ENCODE data around the gene ZSWIM4. TPM values are rescaled to one million over a fixed set of nuclear protein-coding genes. Genes with fewer than 3 reads are reported as not detected.
A peak's percentile ranks its signal among the peaks of the same experiment; 100 is the strongest.
"Not testable (repeated sequence)": the region's sequence is repeated elsewhere in the genome, so short reads cannot be mapped to it uniquely, and the experiment has no call there.

The ZSWIM4 gene
- total RNA-seq, 6 donors from 2014 or later = 7.3 to 22.6 (median 10.1) TPM

GRCh38 chr19:13784731-13785452 is 10.4 kb upstream of the ZSWIM4 start:
- Histone ChIP-seq H3K27me3 (no peaks in the 10 kb centered on the region), H3K4me1 (peaks cover 50 to 66% (median 54%) of the 10 kb centered on the region in 4 donors), H3K9me3 (no peaks in the 10 kb centered on the region), H3K36me3 (no peaks in the 10 kb centered on the region), H3K4me3 (no peak overlapping the region), H3K27ac (peak overlapping the region in 1 of 4 donors; percentile 57)
- ATAC-seq (ENCODE audit: low FRiP score in 2 of 2) (peak; percentile 48 to 81), DNase-seq (peak; percentile 84 to 87)
- TF ChIP-seq EP300 (IDR thresholded peaks at IDR 0.05) (no peak), POLR2AphosphoS5 (IDR thresholded peaks at IDR 0.05) (peak in 1 of 2 donors; percentile 37), CTCF (IDR thresholded peaks at IDR 0.05) (peak; percentile 64 to 83 (median 75))
- WGBS, 2 donors = 21 to 22% methylated on average over 17 of the region's 17 CpGs

- peak in 1 of 2 donors; percentile 66 for ATAC-seq (ENCODE audit: low FRiP score in 2 of 2)
- Histone ChIP-seq H3K27ac (peak overlapping the region; percentile 68 to 88 (median 86)), H3K4me3 (no peak overlapping the region), H3K4me1 (peaks cover 35 to 47% (median 43%) of the 10 kb centered on the region in 4 donors), H3K27me3 (no peaks in the 10 kb centered on the region), H3K9me3 (no peaks in the 10 kb centered on the region), H3K36me3 (no peaks in the 10 kb centered on the region)
- 27 to 39% methylated on average over 8 of the region's 8 CpGs for WGBS, 2 donors
- TF ChIP-seq CTCF (IDR thresholded peaks at IDR 0.05) (no peak), POLR2AphosphoS5 (IDR thresholded peaks at IDR 0.05) (peak in 1 of 2 donors; percentile 27), EP300 (IDR thresholded peaks at IDR 0.05) (no peak), POLR2A (IDR thresholded peaks at IDR 0.05) (peak in 1 of 4 donors; percentile 17)
- DNase-seq = peak in 1 of 2 donors; percentile 69
Measured at GRCh38 chr19:13788991-13789390, 6.3 kb upstream of the ZSWIM4 start.

GRCh38 chr19:13790354-13790753 is 4.9 kb upstream of the ZSWIM4 start:
- Histone ChIP-seq H3K9me3 (no peaks in the 10 kb centered on the region), H3K27me3 (no peaks in the 10 kb centered on the region), H3K27ac (peak overlapping the region in 1 of 4 donors; percentile 48), H3K4me3 (no peak overlapping the region), H3K36me3 (no peaks in the 10 kb centered on the region), H3K4me1 (peaks cover 27 to 44% (median 37%) of the 10 kb centered on the region in 4 donors)
- ATAC-seq (ENCODE audit: low FRiP score in 2 of 2) (no peak), DNase-seq (peak in 1 of 2 donors; percentile 47)
- 56 to 80% methylated on average over 8 of the region's 8 CpGs for WGBS, 2 donors
- no peak for TF ChIP-seq POLR2AphosphoS5 (IDR thresholded peaks at IDR 0.05)
- TF ChIP-seq POLR2A (IDR thresholded peaks at IDR 0.05) = no peak
- no peak for TF ChIP-seq CTCF (IDR thresholded peaks at IDR 0.05)
- no peak for TF ChIP-seq EP300 (IDR thresholded peaks at IDR 0.05)

GRCh38 chr19:13793317-13793716 is 1.9 kb upstream of the ZSWIM4 start:
- Histone ChIP-seq H3K27ac (peak overlapping the region in 2 of 4 donors; percentile 92 to 96), H3K4me1 (peaks cover 34 to 54% (median 47%) of the 10 kb centered on the region in 4 donors)
- not testable (repeated sequence) for H3K27me3 ChIP-seq; H3K9me3 ChIP-seq; H3K36me3 ChIP-seq; ATAC-seq (ENCODE audit: low FRiP score in 2 of 2); H3K4me3 ChIP-seq; DNase-seq
- WGBS, 2 donors = 84 to 87% methylated on average over 9 of the region's 9 CpGs

GRCh38 chr19:13794398-13794756 is 866 bp upstream of the ZSWIM4 start:
- ATAC-seq (ENCODE audit: low FRiP score in 2 of 2) (peak; percentile 49 to 63), DNase-seq (peak in 1 of 2 donors; percentile 62)
- H3K4me3 ChIP-seq = peak overlapping the region; percentile 66 to 88 (median 78)
- peaks cover 27 to 47% (median 38%) of the 10 kb centered on the region in 4 donors for H3K4me1 ChIP-seq
- no peaks in the 10 kb centered on the region for H3K9me3 ChIP-seq
- H3K27me3 ChIP-seq = no peaks in the 10 kb centered on the region
- TF ChIP-seq CTCF (IDR thresholded peaks at IDR 0.05) = no peak
- peak; percentile 7 to 38 for TF ChIP-seq POLR2AphosphoS5 (IDR thresholded peaks at IDR 0.05)
- no peaks in the 10 kb centered on the region for H3K36me3 ChIP-seq
- H3K27ac ChIP-seq = peak overlapping the region; percentile 91 to 96 (median 92)
- WGBS, 2 donors = 1 to 4% methylated on average over 7 to 8 of the region's 8 CpGs

All from upper lobe of left lung (tissue), 6 donors.